Kasumi-1 (cell line): ENCODE data around the gene TGM5.
"Not testable (repeated sequence)": the region's sequence is repeated elsewhere in the genome, so short reads cannot be mapped to it uniquely, and the experiment has no call there.

Source experiments
- DNase-seq, 2 experiments: peaks; one replicate each; lab custom pipeline; 2025; lab: John Stamatoyannopoulos, UW

Gene TGM5

DNA sequence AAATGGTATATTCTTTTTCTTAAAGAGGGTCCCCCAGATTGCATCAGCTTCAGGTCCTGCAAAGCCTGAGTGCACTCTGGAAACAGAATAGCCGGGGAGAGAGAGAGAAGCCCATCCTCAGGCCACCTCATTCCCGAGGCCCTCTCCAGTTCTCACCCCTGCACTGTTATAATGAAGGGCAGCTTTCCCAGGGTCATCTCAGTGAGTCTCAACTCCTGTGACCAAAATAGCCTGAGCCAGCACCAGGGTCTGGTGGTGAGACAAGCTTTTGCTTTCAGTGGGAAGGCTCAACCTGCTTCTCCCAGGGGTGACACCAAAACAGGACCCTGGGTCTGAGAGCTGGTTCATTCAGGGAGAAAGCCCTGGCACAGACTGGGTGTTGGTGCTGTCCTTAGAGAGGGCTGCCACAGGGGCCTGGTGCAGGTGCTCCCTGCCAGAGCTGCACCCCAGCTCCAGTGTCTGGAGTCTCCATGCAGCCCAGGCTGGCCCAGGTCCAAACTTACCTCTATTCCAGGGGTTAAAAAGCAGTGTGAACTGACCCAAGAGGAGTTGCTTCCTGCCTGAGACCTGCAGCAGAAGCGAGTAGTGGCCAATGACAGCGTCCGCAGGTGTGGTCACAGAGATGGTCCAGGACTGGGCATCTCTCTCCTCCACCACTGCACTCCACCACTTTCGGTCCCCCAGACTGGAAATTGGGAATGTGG, 52.0 kb downstream of the TGM5 start:
- no peak for DNase-seq

DNA sequence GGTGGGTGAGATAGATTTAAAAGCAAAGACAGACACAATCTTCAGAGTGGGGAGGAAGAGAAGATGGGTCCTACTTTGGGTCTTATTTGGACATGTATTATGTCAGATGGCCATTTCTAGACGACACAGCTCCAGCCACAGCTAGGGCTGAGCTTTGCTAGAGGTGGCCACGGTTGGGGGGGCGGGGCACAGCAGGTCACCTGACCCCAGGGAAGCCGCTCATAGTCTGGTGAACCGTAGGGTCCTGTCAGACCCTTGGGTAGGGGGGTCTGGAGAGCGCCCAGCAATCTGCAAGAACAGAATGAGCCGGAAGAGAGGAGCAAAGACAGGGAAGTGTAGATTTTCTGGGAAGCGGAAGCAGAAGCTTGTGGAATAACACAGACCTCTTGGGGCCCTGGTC, 52.6 kb downstream of the TGM5 start:
- DNase-seq = no peak

DNA sequence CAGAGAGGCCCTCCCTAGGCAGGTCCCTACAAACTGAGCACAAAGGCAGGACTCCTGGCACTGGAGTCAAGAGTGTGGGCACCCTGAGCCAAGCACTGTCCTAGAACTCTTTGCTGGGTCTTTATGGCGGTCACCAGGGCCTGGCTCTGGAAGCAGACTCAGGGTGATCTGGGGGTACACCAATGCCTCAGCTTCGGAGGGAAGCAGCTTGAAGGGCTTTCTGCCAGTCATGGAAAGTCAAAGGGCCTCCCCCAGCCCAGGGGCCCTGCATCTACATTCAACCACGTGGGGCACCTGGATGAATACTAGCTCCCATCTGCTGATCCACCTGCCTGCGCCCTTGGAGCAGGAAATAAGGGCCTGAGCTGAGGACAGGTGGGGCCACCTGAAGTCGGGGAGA, 53.3 kb downstream of the TGM5 start:
- no peak for DNase-seq

DNA sequence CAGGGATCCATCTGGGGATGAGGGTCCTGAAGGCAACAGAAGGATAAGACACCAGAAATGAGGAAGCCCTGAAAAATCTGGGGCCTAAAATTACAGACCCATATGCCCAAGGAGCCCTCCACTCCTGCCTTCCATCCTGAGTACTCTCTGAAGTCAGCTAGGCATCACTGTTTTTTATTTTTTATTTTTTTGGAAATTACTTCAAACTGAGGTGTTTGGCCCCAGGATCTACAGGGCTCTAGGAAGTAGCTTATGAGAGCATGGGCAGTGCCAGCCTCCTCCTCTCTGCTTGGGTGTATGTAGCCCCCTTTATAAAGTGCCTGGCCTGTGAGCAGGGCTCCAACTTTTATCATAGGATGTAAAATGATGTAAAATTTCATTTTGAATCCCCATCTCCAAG, 53.8 kb downstream of the TGM5 start:
- no peak for DNase-seq

DNA sequence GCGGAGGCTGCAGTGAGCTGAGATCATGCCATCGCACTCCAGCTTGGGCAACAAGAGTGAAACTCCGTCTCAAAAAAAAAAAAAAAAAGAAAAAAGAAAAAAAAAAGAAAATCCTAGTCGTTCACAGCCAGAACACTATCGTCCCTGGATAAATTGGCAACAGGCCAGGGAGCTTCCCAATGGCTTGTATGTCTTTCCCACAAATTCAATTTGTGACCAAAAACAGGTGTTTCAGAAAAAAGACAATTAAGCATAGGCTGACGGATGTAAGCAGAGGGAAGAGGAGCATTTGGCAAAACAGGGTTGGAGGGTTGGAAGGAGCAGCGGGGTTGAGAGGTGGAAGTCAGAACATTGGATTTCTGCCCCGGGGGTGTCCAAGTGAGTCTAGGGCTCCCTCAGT, 54.4 kb downstream of the TGM5 start:
- no peak for DNase-seq

DNA sequence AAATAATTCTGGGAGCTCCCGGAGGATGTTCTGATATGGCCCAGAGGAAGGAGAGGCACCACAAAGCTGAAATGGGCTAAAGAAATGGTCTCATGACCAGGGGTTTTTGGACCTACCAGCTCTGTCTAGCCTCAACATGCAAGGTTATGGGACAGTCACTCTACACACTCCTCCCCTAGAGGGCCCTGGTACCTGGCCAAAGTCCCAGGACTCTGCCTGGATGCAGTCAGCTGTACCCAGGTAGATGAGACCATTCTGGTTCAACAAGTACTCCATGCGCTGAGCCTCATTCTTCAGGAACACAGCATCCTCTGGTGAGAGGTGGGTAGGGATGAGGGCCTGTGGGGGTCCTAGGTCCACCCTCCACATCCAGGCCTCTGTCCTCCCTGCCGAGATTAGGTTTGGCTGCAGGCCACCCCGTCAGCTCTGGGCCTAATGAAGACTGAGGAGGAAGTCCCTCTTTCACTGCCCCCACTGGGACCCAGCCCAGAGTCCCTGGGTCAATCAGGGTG, 55.4 kb downstream of the TGM5 start:
- DNase-seq = no peak

DNA sequence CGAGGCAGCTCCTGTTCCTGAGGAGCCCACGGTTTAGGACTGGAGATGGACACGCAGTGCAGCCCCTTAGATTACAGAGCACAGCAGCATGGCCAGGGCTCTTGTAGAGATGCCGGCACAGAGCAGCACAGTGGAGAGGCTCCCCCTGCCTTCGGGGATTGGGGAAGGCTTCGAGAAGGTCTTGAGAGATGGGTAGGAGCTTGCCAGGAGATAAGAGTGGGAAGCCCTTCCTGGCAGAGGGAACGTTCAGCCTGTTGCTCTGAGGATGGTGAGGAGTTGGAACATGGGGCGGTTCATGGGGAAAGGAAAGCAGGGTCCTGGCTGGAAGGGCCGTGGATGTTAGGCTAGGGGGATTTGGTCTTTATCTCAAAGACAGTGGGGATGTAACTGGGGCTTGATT, 55.9 kb downstream of the TGM5 start:
- no peak for DNase-seq

DNA sequence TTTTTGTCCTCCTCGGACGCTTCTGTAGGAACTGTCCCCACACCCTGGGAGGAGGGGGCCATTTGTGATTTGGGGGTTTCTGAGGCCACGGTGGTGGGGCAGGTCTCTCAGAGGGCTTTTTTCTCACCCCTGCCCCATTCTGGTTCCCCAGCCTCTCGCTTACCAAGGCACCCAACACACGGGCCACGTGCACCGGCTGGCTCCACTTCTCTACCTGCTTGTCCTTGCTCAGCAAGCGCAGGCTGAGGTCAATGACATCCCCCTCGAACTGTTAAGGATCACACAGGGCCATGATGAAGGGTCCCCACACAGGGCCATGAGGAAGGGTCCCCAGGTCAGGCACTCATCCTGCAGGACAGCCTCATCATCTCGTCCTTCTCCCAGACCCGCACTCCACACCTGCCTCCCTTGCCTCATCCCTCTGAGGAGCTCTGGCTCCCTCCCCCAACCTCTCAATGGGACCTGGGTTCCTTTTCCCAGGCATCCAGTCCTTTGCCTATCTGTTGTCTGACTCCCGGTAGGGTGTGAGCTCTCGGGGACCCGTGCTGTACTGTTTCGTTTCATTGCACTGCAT, 56.5 kb downstream of the TGM5 start:
- DNase-seq = no peak

DNA sequence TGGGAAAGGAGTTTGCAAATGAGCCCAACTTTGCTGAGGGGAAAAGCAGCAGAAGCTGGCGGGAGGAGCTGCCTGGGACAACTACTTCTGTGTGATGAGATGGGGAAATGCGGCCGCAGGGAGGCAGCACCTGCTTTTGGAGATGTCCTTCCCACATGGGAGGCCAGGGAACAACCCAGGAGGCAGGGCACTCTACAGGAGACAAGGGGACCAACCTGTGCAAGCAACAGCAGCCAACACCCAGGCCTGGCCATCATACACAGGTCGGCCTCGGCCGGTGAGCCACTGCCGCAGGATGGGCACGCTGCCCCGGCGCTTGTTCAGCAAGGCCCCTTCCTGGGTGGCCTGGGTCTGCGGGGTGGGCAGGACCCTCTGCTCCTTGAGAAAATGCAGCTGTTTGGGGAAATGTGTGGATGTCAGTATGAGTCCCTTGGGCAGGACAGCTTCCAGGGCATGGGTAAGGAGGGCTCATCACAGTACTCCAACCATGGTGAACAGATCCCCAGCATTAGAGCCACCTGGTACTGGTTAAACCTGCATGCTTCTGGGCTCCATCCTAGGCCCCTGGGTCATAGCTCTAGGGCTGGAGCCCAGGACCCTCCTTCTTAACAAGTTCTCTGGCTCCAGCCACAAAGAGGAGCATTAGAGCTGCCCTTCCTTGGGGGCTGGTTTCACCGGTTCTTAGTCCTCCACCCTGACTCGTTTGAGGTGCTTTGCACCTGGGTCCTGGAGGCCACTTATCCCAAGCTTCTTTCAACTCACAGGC, 57.5 kb downstream of the TGM5 start:
- DNase-seq = no peak

DNA sequence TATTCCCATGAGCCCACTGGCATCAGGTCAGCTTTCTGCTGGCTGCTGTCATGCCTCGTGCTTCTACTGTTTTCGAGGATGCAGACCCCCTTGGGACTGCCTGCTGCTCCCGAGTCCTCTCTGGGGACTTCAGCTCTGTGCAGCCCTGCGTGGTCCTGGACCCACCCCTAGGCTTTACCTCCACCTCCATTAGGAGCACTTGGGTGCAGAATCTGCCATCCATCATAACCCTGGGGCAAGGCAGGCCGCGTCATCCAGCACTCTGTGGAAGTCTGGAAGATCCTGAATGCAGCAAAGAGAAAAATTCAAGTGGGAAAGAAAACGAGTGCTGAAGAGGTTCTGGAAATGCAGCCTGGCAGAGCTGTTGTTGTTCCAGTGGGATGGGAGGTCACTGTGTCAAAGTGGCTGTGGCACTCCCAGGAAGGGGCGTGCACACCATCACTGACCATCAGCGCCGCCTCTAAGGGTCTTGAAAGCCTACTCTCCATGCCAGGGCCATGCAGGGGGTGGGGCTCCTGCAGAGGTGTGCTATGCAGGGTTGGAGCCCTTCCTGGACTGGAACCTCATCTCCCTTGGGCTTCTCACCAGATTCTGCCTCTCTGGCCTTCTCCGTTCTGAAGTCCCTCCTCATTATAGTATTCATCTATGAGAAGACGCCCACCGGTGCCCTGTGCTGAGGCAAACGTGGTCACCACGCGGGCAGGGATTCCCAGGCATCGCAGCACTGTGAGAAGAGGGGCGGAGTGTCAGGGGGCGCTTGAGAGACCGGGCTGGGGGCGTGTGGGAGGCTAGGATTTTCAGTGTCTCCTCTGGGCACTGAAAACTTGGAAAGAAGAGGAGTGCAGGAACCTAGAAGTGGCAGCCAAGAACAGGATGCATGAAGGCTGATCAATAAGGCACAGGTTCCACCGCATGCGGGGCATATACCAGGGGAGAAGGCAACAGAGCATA, 58.4 kb downstream of the TGM5 start:
- DNase-seq = no peak

DNA sequence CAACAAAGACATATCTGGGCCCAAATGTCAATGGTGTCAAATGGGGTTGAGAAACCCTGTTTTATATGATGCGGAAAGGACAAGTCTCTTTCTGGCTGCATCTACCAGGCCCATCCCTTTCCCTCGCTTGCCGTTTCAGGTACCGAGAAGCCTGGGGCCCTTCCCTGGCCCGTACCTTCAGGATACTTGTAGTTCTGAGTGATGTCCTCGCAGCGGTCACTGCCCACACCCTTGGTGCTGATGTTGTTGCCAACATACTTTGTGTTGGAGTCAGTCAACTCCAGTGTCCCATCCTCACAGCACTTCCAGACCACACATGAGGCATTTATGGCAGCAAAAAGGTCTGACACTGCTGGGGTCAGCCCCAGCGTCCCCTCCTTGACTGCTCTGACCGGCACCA, 59.7 kb downstream of the TGM5 start:
- DNase-seq = no peak

DNA sequence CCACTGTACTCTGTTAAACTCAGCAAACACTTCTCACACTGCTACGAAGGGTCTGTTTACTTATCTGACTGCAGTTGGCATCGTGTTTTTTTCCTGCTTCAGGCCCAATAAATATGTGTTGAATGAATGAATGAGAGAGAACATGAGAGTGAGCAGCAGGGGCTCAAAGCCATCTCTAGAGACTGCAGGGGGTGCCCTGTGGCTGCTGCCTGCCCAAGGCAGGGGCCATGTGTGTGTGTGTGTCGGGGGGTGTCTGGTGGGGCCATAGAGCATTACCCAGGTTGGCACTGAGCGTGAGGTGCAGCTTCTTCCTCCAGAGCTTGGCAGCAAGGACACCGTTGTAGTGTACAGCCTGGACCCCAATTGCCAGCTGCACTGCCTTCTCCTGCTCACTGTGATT, 60.7 kb downstream of the TGM5 start:
- DNase-seq = no peak

DNA sequence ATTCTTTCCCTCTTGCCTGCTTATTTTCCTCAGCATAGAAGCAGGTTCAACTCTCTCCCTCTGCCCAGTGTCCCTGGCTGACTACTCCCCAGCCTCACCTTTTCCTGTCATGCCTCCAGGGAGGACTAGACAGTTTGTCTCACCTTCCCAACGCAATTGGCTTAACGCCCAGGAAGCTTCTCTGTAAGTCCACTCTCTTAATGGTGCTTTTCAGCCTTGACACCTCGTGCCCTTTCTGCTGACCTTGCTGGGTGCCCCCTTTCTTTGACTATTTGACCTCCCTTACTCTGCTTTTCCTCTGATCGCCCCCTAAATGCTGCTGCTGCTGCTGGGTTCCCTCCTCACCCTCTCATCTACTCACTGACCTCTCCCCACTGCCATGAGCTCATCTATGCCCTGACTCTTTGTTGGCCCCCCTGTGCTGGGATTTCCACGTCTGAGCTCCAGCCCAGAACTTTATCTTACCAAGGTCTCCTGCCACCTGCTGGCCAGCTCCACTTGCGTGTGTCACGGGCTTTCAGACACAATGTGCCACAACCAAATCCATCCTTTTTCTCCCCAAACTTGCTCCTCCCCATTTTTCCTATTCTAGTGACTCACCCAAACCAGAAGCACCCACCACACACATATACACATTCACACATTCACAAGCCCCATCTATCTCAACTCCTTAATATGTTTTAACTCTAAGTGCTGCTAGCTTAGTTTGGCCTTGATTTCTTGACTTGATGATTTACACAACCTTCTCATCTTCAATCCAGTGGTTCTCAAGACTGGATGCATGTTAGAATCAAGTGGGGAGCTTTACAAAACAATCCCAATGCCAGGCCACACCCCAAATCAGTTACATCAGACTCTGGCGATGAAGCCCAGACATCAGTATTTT, 62.5 kb downstream of the TGM5 start:
- DNase-seq = peak; percentile 17 to 35

DNA sequence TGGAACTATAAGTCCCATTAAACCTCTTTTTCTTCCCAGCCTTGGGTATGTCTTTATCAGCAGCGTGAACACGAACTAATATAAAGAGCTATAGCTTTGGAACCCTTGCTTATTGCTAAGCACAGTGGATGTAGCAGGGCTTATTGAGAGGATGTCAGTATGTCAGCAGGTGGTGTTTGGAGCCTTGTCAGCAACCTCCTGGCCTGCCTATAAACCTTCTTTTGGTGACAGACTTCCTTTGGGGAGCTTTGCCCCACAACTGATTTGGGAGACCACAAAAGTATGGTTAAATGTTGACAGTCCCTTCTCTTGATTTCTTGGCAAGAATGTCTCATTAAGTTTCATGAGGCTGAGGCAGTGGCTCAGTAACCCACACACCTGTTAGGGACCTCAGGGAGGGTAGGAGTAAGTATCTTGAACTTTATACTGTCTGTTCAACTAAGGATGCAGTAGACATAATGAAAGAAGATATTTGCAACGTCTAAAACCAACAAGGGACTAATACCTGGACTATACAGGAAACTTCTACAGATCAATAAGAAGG, 66.7 kb downstream of the TGM5 start:
- no peak for DNase-seq

DNA sequence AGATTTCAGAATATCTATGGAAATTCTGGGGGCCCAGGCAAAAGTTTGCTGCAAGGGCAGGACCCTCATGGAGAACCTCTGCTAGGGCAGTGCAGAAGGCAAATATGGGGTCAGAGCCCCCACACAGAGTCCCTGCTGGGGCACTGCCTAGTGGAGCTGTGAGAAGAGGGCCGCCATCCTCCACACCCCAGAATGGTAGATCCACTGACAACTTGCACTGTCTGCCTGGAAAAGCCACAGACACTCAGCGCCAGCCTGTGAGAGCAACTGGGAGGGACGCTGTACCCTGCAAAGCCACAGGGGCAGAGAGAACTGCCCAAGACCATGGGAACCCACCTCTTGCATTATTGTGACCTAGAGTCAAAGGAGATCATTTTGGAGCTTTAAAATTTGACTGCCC, 67.7 kb downstream of the TGM5 start:
- DNase-seq = no peak

DNA sequence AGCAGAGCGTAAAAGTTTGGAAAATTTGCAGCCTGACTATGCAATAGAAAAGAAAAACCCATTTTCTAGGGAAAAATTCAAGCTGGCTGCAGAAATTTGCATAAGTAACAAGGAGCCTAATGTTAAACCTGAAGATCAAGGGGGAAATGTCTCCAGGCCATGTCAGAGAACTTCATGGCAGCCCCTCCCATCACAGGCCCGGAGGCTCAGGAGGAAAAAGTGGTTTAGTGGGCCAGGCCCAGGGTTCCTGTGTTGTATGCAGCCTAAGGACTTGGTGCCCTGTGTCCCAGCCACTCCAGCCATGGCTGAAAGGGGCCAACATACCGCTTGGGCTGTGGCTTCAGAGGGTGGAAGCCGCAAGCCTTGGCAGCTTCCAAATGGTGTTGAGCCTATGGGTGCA, 68.2 kb downstream of the TGM5 start:
- DNase-seq = not testable (repeated sequence)

DNA sequence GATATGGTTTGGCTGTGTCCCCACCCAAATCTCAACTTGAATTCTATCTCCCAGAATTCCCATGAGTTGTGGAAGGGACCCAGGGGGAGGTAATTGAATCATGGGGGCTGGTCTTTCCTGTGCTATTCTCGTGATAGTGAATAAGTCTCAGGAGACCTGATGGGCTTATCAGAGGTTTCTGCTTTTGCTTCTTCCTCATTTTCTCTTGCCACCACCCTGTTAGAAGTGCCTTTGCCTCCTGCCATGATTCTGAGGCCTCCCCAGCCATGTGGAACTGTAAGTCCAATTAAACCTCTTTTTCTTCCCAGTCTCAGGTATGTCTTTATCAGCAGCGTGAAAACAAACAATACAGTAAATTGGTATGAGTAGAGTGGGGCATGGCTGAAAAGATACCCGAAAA, 69.0 kb downstream of the TGM5 start:
- not testable (repeated sequence) for DNase-seq

DNA sequence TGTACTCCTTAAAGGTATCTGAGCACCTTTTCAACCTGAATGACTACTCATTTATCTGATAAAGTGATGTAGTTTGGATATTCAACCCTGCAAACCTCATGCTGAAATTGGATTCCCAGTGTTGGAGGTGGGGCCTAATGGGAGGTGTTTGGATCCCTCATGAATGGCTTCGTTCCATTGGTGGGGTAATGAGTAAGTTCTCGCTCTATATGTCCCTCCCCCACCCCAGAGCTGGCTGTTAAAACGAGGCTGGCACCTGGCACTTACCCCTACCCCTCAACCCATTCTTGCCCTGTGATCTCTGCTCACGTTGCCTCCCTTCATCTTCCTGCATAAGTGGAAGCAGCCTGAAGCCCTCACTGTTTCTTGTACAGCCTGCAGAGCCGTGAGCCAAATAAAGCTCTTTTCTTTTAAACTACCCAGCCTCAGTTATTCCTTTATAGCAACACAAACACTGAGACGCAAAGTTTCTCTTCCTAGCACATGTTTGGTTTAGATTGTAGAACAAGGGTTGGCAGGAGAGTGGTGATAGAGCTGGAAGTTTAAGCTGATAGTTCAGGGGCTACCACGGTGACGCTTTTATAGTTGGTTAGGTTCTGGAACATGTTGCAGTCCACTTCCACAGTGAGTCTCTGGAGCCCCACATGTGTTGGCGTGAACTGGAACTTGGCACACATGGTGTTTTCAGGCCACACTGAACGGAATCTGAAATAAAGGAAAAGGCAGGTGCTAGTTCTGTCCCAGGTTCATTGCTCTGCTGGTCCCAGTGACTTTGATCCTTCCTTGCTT, 69.8 kb downstream of the TGM5 start:
- no peak for DNase-seq

DNA sequence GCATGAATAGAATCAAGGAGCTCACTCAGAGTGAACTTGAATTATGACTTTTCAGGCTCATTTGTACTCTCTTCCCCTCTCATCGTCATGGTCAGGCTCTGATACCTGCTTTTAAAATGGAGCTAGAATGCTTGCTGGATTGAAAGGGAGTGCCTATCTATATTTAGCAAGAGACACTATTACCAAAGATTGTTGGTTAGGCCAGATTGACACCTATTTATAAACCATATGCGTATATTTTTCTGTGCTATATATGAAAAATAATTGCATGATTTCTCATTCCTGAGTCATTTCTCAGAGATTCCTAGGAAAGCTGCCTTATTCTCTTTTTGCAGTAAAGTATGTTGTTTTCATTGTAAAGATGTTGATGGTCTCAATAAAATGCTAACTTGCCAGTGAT, 71.9 kb downstream of the TGM5 start:
- DNase-seq = no peak

DNA sequence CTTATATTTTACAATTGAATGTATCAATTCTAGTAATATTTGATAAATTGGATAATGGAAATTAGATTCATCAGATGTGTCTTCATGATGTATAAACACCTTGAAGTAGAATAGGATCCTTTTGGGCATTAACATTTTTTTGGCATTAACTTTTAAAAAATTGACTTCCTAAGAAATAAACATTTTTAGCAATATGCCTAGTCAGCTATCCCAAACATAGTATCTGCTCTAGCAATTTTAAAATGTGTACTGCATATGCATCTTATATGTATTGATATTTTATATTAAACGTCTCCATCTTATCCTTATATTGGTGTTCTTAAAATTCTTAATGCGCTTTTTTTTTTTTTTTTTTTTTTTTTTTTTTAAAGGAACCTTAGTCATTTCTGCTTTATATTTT, 73.0 kb downstream of the TGM5 start:
- DNase-seq = no peak
